ENCODE data around the gene TREX2.

The TREX2 gene

DNA sequence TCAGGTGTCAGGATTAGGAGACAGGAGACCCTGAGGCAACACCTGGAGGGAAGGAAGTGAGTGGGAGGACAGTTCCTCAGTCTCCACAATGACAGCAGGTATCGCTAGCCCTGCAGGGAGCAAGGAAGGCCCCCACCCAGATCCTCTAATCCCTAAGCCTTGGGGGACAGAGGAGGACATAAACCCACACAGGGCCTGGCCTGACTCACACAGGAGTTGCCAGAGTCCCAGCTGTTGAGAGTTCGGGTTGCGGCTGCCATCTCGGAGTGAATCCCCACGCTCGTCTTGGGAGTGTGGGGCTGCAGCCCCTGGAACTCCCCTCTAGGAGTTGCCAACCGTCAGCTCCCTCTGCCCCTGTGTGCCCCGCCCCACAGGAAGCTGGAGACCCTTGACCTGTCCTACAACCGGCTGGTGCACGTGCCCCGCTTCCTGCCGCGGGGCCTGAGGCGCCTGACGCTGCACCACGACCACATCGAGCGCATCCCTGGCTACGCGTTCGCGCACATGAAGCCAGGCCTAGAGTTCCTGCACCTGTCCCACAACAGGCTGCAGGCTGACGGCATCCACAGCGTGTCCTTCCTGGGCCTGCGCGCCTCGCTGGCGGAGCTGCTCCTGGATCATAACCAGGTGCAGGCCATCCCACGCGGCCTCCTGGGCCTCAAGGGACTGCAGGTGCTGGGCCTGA, 39.7 kb upstream of the TREX2 start:
- TF ChIP-seq, protein P1, sequence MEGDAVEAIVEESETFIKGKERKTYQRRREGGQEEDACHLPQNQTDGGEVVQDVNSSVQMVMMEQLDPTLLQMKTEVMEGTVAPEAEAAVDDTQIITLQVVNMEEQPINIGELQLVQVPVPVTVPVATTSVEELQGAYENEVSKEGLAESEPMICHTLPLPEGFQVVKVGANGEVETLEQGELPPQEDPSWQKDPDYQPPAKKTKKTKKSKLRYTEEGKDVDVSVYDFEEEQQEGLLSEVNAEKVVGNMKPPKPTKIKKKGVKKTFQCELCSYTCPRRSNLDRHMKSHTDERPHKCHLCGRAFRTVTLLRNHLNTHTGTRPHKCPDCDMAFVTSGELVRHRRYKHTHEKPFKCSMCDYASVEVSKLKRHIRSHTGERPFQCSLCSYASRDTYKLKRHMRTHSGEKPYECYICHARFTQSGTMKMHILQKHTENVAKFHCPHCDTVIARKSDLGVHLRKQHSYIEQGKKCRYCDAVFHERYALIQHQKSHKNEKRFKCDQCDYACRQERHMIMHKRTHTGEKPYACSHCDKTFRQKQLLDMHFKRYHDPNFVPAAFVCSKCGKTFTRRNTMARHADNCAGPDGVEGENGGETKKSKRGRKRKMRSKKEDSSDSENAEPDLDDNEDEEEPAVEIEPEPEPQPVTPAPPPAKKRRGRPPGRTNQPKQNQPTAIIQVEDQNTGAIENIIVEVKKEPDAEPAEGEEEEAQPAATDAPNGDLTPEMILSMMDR (IDR thresholded peaks at IDR 0.05; ENCODE audit: low read depth, low read length), result no peak
- no peak overlapping the region for H3K4me3 ChIP-seq (ENCODE audit: low read depth, low read length)

DNA sequence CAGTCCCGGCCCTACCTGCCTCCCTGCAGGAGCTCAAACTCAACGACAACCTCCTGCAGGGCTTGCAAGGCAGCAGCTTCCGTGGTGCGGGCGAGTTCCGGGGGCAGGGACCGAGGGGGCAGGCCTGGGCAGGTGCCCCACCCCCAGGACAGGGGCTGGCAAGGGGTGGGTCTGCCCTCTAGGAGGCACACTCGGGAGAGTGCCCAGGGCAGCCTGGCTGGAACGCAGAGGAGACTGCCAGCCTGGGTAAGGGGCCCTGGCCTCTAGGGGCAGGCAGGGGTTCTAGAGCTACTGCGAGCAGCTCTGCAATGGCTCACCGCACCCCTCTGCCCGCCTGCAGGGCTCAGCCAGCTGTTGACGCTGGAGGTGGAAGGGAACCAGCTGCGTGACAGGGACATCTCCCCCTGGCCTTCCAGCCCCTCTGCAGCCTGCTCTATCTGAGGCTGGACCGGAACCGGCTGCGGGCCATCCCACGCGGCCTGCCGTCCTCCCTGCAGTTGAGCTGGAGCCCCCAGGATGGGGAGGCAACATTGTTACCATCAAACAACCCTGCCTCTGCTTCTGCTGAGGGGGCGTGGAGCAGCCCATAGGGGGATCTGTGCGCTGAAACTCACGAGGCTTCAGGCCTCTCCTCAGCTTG, 36.6 kb upstream of the TREX2 start:
- TF ChIP-seq, protein P1 (IDR thresholded peaks at IDR 0.05; ENCODE audit: low read depth, low read length), result no peak
- no peak overlapping the region for H3K4me3 ChIP-seq (ENCODE audit: low read depth, low read length)

DNA sequence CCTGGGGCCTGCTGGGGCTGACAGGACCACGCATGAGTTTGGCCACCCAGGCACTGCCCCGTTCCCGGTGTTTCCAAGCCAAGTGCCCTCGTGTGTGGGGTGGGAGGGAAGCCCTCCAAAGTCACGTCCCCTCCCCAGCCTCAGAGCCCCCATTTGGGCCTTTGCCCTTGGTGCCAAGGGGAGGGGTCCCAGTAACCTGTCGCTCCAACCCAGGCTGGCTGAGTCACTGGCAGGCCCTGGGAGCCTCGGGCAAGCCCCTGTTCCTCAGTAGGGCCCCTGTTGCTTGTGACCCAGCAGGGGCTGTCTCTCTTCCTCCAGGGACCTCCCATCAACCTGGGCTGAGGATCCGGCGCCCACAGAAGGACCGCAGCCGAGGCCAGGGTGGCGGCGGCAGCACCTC, 35.2 kb upstream of the TREX2 start:
- H3K4me3 ChIP-seq (ENCODE audit: low read depth, low read length), result no peak overlapping the region

DNA sequence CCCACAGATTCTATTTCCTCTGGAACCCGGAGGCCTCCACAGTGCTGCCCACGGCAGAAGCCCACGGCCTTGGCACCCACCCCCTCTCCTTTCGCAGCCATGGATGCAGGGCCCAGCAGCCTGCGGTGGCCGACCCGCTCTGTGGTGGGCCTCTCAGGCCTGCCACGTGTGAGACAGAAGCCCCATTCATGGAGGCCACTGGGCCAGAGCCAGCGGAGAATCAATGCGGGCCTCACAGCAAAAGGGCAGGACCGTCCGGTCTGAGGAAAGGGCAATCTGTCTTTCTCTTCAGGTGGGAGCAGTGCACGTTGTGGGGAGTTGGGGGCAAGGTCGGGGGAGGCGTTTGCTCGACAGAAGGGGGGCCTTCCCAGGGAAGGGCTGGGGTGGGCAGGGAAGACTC, 32.9 kb upstream of the TREX2 start:
- no peak overlapping the region for H3K4me3 ChIP-seq (ENCODE audit: low read depth, low read length)
- TF ChIP-seq, protein P1 (IDR thresholded peaks at IDR 0.05; ENCODE audit: low read depth, low read length), result no peak

More for the DNA sequence above, 35.2 kb upstream of the TREX2 start:
- TF ChIP-seq, protein P1 (IDR thresholded peaks at IDR 0.05; ENCODE audit: low read depth, low read length), result no peak

DNA sequence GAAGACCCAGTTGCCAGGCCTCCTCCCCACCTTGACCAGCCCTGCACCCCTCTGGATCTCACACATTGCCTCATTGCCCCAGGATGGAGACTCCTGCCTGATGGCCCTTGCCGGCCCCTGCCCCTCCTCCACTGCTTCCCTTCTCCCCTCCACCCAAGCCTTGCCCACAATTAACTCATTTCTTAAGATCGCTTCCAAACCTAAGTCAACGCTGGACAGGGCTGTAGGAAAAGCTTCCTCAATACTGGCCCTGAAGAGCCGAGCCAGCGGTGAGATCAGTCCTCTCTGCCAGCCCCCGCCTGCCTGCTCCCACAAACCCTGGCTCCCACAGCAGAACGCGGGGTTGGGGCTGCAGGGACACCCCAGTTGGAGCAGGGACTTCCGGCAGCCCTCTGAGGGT, 32.0 kb upstream of the TREX2 start:
- TF ChIP-seq, protein P1 (IDR thresholded peaks at IDR 0.05; ENCODE audit: low read depth, low read length), result no peak
- no peak overlapping the region for H3K4me3 ChIP-seq (ENCODE audit: low read depth, low read length)

DNA sequence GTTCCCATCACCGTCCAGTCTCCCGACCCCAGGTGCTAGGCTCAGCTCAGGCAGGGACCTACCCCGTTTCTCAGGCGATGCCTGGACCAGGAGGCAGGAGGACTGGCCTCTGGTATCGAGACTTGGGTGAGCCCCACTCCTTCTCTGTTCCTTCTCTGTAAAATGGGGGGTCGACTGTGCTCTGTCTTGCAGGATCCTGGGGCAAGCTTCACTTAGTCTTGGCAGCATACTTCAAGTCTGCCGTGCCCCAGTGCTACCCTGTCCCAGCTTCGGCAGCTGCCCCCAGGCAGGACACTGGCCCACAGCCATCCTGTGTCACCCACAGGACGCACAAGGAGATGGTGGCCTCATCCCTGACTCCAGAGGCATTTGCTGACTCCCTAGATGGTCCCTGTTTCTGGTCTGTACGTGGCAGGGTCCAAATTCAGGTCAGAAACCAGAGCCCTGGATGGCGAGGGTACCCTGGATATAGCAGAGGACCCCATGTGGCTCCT, 31.6 kb upstream of the TREX2 start:
- TF ChIP-seq, protein P1 (IDR thresholded peaks at IDR 0.05; ENCODE audit: low read depth, low read length), result no peak
- H3K4me3 ChIP-seq (ENCODE audit: low read depth, low read length), result no peak overlapping the region

DNA sequence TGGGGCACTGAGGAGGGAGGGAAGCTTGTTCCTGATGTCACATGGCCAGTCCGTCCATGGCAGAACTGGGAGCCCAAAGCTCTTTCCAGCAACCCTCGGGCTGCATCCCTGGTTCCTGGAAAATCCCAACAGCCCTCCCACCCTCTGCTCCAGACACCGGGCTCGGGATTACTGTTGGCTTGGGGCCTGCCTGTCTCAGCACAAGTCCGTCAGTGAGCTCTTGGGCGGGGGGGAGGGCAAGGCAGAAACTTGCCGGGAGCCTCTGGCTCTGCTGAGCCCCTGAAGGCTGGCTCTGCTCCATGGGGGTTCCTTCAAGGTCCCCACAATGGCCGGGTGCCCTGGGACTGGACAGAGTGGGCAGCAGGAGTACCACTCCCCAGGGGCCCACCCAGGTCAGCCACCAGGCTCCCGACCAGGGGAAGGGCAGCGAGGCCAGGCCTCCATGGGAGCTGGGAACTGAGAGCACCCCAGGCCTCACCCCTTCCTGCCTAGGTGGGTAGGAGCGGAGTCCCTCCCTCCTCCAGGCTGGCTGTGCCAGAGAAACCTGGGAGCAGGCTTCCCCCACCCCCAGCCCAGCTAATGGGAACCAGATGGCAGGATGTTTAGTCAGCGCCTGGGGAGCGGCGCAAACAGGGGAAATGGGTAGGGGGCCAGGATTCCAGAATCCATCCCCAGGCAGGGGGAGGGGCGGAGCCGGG, 31.0 kb upstream of the TREX2 start:
- no peak overlapping the region for H3K4me3 ChIP-seq (ENCODE audit: low read depth, low read length)
- TF ChIP-seq, protein P1 (IDR thresholded peaks at IDR 0.05; ENCODE audit: low read depth, low read length), result no peak
